ENCODE results near the gene SRGAP1.

SRGAP1 gene

GRCh38 chr12:63941879-63942278, 97.4 kb downstream of the SRGAP1 start:
- no peak for DNase-seq

- DNase-seq: no peak
These were observed 98.2 kb downstream of the SRGAP1 start for GRCh38 chr12:63942464-63943241.

GRCh38 chr12:63944034-63944579, 99.6 kb downstream of the SRGAP1 start:
- DNase-seq: no peak

- peak; percentile 13 for DNase-seq
These were observed 100.2 kb downstream of the SRGAP1 start for GRCh38 chr12:63944586-63945228.

GRCh38 chr12:63945777-63946176, 101.3 kb downstream of the SRGAP1 start:
- no peak for DNase-seq

- DNase-seq: no peak
These were observed 103.7 kb downstream of the SRGAP1 start for GRCh38 chr12:63948211-63948610.

- DNase-seq: no peak
These were observed 105.4 kb downstream of the SRGAP1 start for GRCh38 chr12:63949902-63950301.

- DNase-seq: no peak
These were observed 108.5 kb downstream of the SRGAP1 start for GRCh38 chr12:63952995-63953394.

- DNase-seq: peak; percentile 94
These were observed 111.5 kb downstream of the SRGAP1 start for GRCh38 chr12:63955831-63956666.

GRCh38 chr12:63957496-63957895, 113.0 kb downstream of the SRGAP1 start:
- DNase-seq: no peak

GRCh38 chr12:63958876-63959580, 114.5 kb downstream of the SRGAP1 start:
- no peak for DNase-seq

GRCh38 chr12:63961048-63961447, 116.5 kb downstream of the SRGAP1 start:
- DNase-seq: no peak

GRCh38 chr12:63961543-63961942, 117.0 kb downstream of the SRGAP1 start:
- no peak for DNase-seq

GRCh38 chr12:63963868-63964267, 119.4 kb downstream of the SRGAP1 start:
- peak; percentile 71 for DNase-seq

- DNase-seq: no peak
These were observed 119.8 kb downstream of the SRGAP1 start for GRCh38 chr12:63964301-63964700.

GRCh38 chr12:63965936-63966605, 121.6 kb downstream of the SRGAP1 start:
- DNase-seq: no peak

GRCh38 chr12:63966606-63966975, 122.1 kb downstream of the SRGAP1 start:
- no peak for DNase-seq

- DNase-seq: no peak
These were observed 123.1 kb downstream of the SRGAP1 start for GRCh38 chr12:63967358-63968145.

GRCh38 chr12:63968673-63969072, 124.2 kb downstream of the SRGAP1 start:
- no peak for DNase-seq

- no peak for DNase-seq
These were observed 132.4 kb downstream of the SRGAP1 start for GRCh38 chr12:63976902-63977395.

GRCh38 chr12:63977441-63977840, 132.9 kb downstream of the SRGAP1 start:
- DNase-seq: no peak

Data from MV-4-11 (cell line).